PC-3 (cell line): ENCODE data around the gene BPIFA3. TPM values are rescaled to one million over a fixed set of nuclear protein-coding genes. Genes with fewer than 3 reads are reported as not detected.

Experiments
- ATAC-seq: fragments of 200-7000 bp; cut with Tn5 transposase; 2 replicates; pipeline ENCODE4 v1.9.1; 2020; ENCODE audit warnings: mild to moderate bottlenecking, moderate library complexity
- BruUV-seq: library from RNA; stranded (reverse); fragments of 400-500 nt; replicated peaks from 2 replicates; lab custom pipeline; 2021; lab: Mats Ljungman, UMichigan
- CTCF ChIA-PET: fragments of 300-600 bp; sonication (Branson Sonifier 250); formaldehyde crosslinking; loops from one replicate; lab custom pipeline; 2022; ENCODE audit warnings: antibody characterized with exemption; lab: Charles Lee
- POLR2A ChIA-PET: fragments of 300-600 bp; sonication (Branson Sonifier 250); formaldehyde crosslinking; loops from one replicate; lab custom pipeline; 2022; ENCODE audit warnings: antibody characterized with exemption; ENCODE audit not compliant: unreplicated experiment; lab: Charles Lee
- DNase-seq: peaks from one replicate; pipeline ENCODE4 v3.0.0-alpha.2; 2015
- H2AFZ ChIP-seq: fragments of 300-600 bp; sonication (generic); 2 replicates; pipeline ENCODE4 v1.6.0; 2016; ENCODE audit warnings: antibody characterized with exemption, low read length
- H3F3A ChIP-seq: fragments of 300-600 bp; sonication (generic); one replicate; pipeline ENCODE4 v1.6.0; 2017; ENCODE audit warnings: antibody characterized with exemption, low read length, control low read depth, mild to moderate bottlenecking; ENCODE audit not compliant: unreplicated experiment
- H3K27ac ChIP-seq: fragments of 300-600 bp; sonication (generic); 2 replicates; pipeline ENCODE4 v1.5.1; 2016; ENCODE audit warnings: mild to moderate bottlenecking, low read length
- H3K27me3 ChIP-seq: fragments of 300-600 bp; sonication (generic); 2 replicates; pipeline ENCODE4 v1.6.1; 2016; ENCODE audit warnings: low read length, mixed read lengths
- H3K36me3 ChIP-seq: fragments of 300-600 bp; sonication (generic); 2 replicates; pipeline ENCODE4 v1.6.1; 2016; ENCODE audit warnings: low read depth, mixed run types, low read length, mixed read lengths
- H3K4me1 ChIP-seq: fragments of 300-600 bp; sonication (generic); 2 replicates; pipeline ENCODE4 v1.5.1; 2016; ENCODE audit warnings: low read length; ENCODE audit not compliant: insufficient read depth
- H3K4me2 ChIP-seq: fragments of 300-600 bp; sonication (generic); 2 replicates; pipeline ENCODE4 v1.6.0; 2016; ENCODE audit warnings: low read length
- H3K4me3 ChIP-seq: fragments of 300-600 bp; sonication (generic); 2 replicates; pipeline ENCODE4 v1.5.1; 2016; ENCODE audit warnings: mild to moderate bottlenecking, low read length, mixed read lengths
- H3K79me2 ChIP-seq: fragments of 300-600 bp; sonication (generic); 2 replicates; pipeline ENCODE4 v1.6.1; 2017; ENCODE audit warnings: low read length, mixed read lengths
- H3K9ac ChIP-seq: fragments of 300-600 bp; sonication (generic); 2 replicates; pipeline ENCODE4 v1.6.0; 2016; ENCODE audit warnings: mild to moderate bottlenecking, low read length
- H3K9me2 ChIP-seq: fragments of 300-600 bp; sonication (generic); replicated peaks from 2 replicates; pipeline ENCODE4 v1.6.1; 2016; ENCODE audit warnings: mixed run types, low read length, mixed read lengths
- H3K9me3 ChIP-seq: fragments of 300-600 bp; sonication (generic); 2 replicates; pipeline ENCODE4 v1.6.1; 2016; ENCODE audit warnings: low read length, mixed read lengths
- H4K20me1 ChIP-seq: fragments of 300-600 bp; sonication (generic); 2 replicates; pipeline ENCODE4 v1.6.1; 2016; ENCODE audit warnings: low read length, mixed read lengths
- EZH2 ChIP-seq: fragments of 300-600 bp; sonication (generic); IDR thresholded peaks from one replicate; pipeline ENCODE4 v1.6.1; 2017; ENCODE audit warnings: antibody characterized with exemption, mild to moderate bottlenecking, low read length; ENCODE audit not compliant: unreplicated experiment
- EZH2phosphoT487 ChIP-seq: fragments of 300-600 bp; sonication (generic); IDR thresholded peaks from 2 replicates; pipeline ENCODE4 v1.6.1; 2018; ENCODE audit warnings: mild to moderate bottlenecking, antibody characterized with exemption, low read length, borderline replicate concordance
- intact Hi-C: fragments of 100-400 bp; cut with micrococcal nuclease; formaldehyde crosslinking; loops from 2 replicates; pipeline ENCODE4 v1.9.0; 2023
- total RNA-seq: library from RNA; depleted of rRNA; stranded (reverse); fragments of >200 nt; gene quantifications from 2 replicates; pipeline ENCODE4 v1.2.3, GENCODE V29; 2014
- TF ChIP-seq, protein P1 (sequence below): fragments of 300-600 bp; sonication (generic); conservative IDR thresholded peaks from 2 replicates; pipeline ENCODE4 v1.5.1; 2017; ENCODE audit warnings: antibody characterized with exemption, low read depth, mild to moderate bottlenecking, low read length

BPIFA3 gene
- total RNA-seq, 1 experiment from 2014 or later = not detected

DNA sequence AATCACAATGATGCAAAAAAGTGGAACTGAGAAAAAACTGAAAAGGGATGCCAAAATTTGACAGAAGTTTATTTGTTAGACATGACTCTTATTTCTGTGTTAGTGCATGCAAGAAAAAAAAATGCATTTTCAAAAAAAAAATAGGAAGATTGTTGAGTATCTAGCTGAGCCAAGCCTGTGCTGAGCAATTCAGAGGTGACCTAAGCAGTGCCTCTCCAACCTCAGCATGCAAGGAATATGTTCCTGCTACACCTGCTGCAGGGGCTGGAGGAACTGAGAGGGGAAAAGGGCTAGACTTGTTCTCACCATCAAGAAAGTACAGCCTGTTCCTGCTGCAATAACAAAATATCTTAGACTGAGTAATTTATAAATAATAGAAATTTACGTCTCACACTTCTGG lies 25.2 kb upstream of the BPIFA3 start:
- no peak overlapping the region for H3K9ac ChIP-seq
- H3K36me3 ChIP-seq = no peaks in the 10 kb centered on the region
- BruUV-seq = no TSS peak
- H3K79me2 ChIP-seq = no peaks in the 10 kb centered on the region
- POLR2A ChIA-PET = no interaction called here
- CTCF ChIA-PET = no interaction called here
- H3K4me3 ChIP-seq = no peak overlapping the region
- no peak for ATAC-seq
- H4K20me1 ChIP-seq = no peaks in the 10 kb centered on the region
- no peak overlapping the region for H2AFZ ChIP-seq
- peaks cover 42% of the 10 kb centered on the region for H3K27me3 ChIP-seq
- H3K9me2 ChIP-seq = no peaks in the 10 kb centered on the region
- no peak for TF ChIP-seq EZH2phosphoT487
- TF ChIP-seq, protein P1, sequence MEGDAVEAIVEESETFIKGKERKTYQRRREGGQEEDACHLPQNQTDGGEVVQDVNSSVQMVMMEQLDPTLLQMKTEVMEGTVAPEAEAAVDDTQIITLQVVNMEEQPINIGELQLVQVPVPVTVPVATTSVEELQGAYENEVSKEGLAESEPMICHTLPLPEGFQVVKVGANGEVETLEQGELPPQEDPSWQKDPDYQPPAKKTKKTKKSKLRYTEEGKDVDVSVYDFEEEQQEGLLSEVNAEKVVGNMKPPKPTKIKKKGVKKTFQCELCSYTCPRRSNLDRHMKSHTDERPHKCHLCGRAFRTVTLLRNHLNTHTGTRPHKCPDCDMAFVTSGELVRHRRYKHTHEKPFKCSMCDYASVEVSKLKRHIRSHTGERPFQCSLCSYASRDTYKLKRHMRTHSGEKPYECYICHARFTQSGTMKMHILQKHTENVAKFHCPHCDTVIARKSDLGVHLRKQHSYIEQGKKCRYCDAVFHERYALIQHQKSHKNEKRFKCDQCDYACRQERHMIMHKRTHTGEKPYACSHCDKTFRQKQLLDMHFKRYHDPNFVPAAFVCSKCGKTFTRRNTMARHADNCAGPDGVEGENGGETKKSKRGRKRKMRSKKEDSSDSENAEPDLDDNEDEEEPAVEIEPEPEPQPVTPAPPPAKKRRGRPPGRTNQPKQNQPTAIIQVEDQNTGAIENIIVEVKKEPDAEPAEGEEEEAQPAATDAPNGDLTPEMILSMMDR = no peak
- TF ChIP-seq EZH2 = no peak
- H3K4me2 ChIP-seq = no peak overlapping the region
- no peaks in the 10 kb centered on the region for H3F3A ChIP-seq
- intact Hi-C loops = no loop called here
- no peaks in the 10 kb centered on the region for H3K4me1 ChIP-seq
- no peaks in the 10 kb centered on the region for H3K9me3 ChIP-seq
- DNase-seq = no peak
- no peak overlapping the region for H3K27ac ChIP-seq

DNA sequence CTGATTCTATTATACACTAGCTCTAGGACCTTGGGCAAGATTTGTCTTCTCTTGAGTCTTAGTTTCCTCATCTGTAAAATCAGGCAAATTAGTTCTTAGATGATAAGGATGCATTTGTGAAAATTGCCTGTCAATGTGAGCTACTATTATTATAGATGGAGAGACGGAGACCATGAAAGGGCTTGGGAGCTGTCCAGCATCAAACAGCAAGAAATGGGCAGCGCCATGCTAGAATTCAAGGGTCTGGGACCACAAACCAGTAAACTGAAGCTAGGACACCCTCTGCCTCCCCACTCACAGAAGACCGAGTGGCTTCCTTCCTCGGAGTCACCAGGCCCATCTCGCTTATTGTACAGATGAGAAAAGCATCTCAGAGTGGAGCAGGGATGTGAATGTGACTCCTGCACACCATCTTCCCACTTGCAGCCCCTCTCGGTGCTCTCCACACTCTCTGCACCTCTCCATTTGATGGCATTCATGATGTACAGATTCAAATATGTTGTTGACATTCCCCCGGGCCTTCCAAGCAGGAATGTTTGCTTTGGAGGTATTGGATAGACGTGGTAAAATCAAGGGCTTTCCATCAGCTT lies 24.1 kb upstream of the BPIFA3 start:
- H3K9me3 ChIP-seq = no peaks in the 10 kb centered on the region
- no peak for DNase-seq
- no peaks in the 10 kb centered on the region for H3K9me2 ChIP-seq
- ChIA-PET POLR2A (no interaction called here), CTCF (no interaction called here)
- H3K36me3 ChIP-seq = no peaks in the 10 kb centered on the region
- no peak for ATAC-seq
- H3K27me3 ChIP-seq = peaks cover 52% of the 10 kb centered on the region
- H3K79me2 ChIP-seq = no peaks in the 10 kb centered on the region
- TF ChIP-seq, protein P1 = no peak
- TF ChIP-seq EZH2 (no peak), EZH2phosphoT487 (no peak)
- no peak overlapping the region for H3K27ac ChIP-seq
- no peak overlapping the region for H3K9ac ChIP-seq
- no peaks in the 10 kb centered on the region for H4K20me1 ChIP-seq
- no peak overlapping the region for H3K4me3 ChIP-seq
- no peaks in the 10 kb centered on the region for H3F3A ChIP-seq
- no peaks in the 10 kb centered on the region for H3K4me1 ChIP-seq
- no peak overlapping the region for H2AFZ ChIP-seq
- no peak overlapping the region for H3K4me2 ChIP-seq
- intact Hi-C loops = no loop called here
- BruUV-seq = no TSS peak

DNA sequence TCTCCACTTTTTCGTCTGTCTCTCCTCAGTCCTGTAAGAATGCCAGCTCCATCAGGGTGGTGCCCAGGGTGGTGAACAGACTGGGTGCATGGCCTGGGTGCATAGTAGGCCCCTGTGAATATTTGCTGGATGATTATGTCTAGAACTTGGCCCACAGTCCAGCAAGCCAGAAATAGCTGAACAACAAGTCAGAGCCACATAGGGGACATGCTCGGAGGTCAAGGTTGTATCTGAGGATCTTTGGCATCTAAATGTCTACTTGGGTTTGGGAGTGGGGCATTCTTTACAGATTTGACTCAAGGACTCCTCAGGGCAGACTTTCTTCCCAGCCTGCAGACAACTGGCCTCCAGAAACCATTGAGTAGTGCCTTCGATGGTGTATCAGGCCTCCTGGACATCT lies 18.1 kb upstream of the BPIFA3 start:
- Histone ChIP-seq H3F3A (no peaks in the 10 kb centered on the region), H3K36me3 (no peaks in the 10 kb centered on the region), H4K20me1 (no peaks in the 10 kb centered on the region), H3K4me1 (no peaks in the 10 kb centered on the region), H3K79me2 (no peaks in the 10 kb centered on the region), H2AFZ (no peak overlapping the region), H3K9me3 (no peaks in the 10 kb centered on the region), H3K9ac (no peak overlapping the region), H3K27me3 (peaks cover 82% of the 10 kb centered on the region), H3K4me3 (no peak overlapping the region), H3K9me2 (no peaks in the 10 kb centered on the region), H3K4me2 (no peak overlapping the region), H3K27ac (no peak overlapping the region)
- ChIA-PET CTCF (no interaction called here), POLR2A (no interaction called here)
- no peak for DNase-seq
- intact Hi-C loops = no loop called here
- no peak for ATAC-seq
- TF ChIP-seq, protein P1 = no peak
- TF ChIP-seq EZH2 (no peak), EZH2phosphoT487 (no peak)
- BruUV-seq = no TSS peak
